ENCODE results near the gene ADAM29. TPM values are rescaled to one million over a fixed set of nuclear protein-coding genes. Genes with fewer than 3 reads are reported as not detected.
"Not testable (repeated sequence)": the region's sequence is repeated elsewhere in the genome, so short reads cannot be mapped to it uniquely, and the experiment has no call there.

ADAM29 gene
- total RNA-seq (2014; rRNA removed; shearing (Covaris generic); ENCODE audit: low replicate concordance), result not detected in 2 replicates

GRCh38 chr4:174918058-174918457 lies at the start of gene ADAM29:
TSS of gene ADAM29 (plus strand) at chr4:174918358. CDS start at chr4:174975526, 57,168 bp downstream.
- DNase-seq, result no peak
- Histone ChIP-seq H3K4me3 (no peak within 1 kb of the TSS), H3K27me3 (no peaks in the 10 kb centered on the region), H3K36me3 (no peaks in the 10 kb centered on the region), H3K9me3 (no peaks in the 10 kb centered on the region)

GRCh38 chr4:174869339-174869738 lies 48.8 kb upstream of the ADAM29 start:
- no peak for DNase-seq
- Histone ChIP-seq H3K27me3 (no peaks in the 10 kb centered on the region), H3K4me3 (no peak overlapping the region), H3K9me3 (no peaks in the 10 kb centered on the region), H3K36me3 (no peaks in the 10 kb centered on the region)

- H3K9me3 ChIP-seq, result no peaks in the 10 kb centered on the region
- no peak overlapping the region for H3K4me3 ChIP-seq
- H3K27me3 ChIP-seq, result no peaks in the 10 kb centered on the region
- H3K36me3 ChIP-seq, result no peaks in the 10 kb centered on the region
- no peak for DNase-seq
These were observed 47.8 kb upstream of the ADAM29 start for GRCh38 chr4:174870311-174870710.

- no peak for DNase-seq
These were observed 46.8 kb upstream of the ADAM29 start for GRCh38 chr4:174871407-174871806.

GRCh38 chr4:174873146-174873545 lies 45.0 kb upstream of the ADAM29 start:
- not testable (repeated sequence) for DNase-seq, H3K36me3 ChIP-seq, H3K9me3 ChIP-seq, H3K4me3 ChIP-seq, H3K27me3 ChIP-seq

More at GRCh38 chr4:174871407-174871806, 46.8 kb upstream of the ADAM29 start:
- Histone ChIP-seq H3K4me3 (no peak overlapping the region), H3K36me3 (no peaks in the 10 kb centered on the region), H3K9me3 (no peaks in the 10 kb centered on the region), H3K27me3 (no peaks in the 10 kb centered on the region)

GRCh38 chr4:174873931-174874330 lies 44.2 kb upstream of the ADAM29 start:
- Histone ChIP-seq H3K36me3 (no peaks in the 10 kb centered on the region), H3K27me3 (no peaks in the 10 kb centered on the region), H3K9me3 (no peaks in the 10 kb centered on the region), H3K4me3 (no peak overlapping the region)
- no peak for DNase-seq

GRCh38 chr4:174874898-174875297 lies 43.3 kb upstream of the ADAM29 start:
- no peaks in the 10 kb centered on the region for H3K27me3 ChIP-seq
- no peak for DNase-seq
- H3K4me3 ChIP-seq, result no peak overlapping the region
- H3K9me3 ChIP-seq, result no peaks in the 10 kb centered on the region
- no peaks in the 10 kb centered on the region for H3K36me3 ChIP-seq

GRCh38 chr4:174880001-174880400 lies 38.2 kb upstream of the ADAM29 start:
- Histone ChIP-seq H3K9me3 (no peaks in the 10 kb centered on the region), H3K27me3 (no peaks in the 10 kb centered on the region), H3K36me3 (no peaks in the 10 kb centered on the region), H3K4me3 (no peak overlapping the region)
- no peak for DNase-seq

- Histone ChIP-seq H3K36me3 (no peaks in the 10 kb centered on the region), H3K4me3 (no peak overlapping the region), H3K9me3 (no peaks in the 10 kb centered on the region), H3K27me3 (no peaks in the 10 kb centered on the region)
- no peak for DNase-seq
These were observed 35.7 kb upstream of the ADAM29 start for GRCh38 chr4:174882317-174882992.

- Histone ChIP-seq H3K36me3 (no peaks in the 10 kb centered on the region), H3K9me3 (no peaks in the 10 kb centered on the region), H3K4me3 (no peak overlapping the region), H3K27me3 (no peaks in the 10 kb centered on the region)
- no peak for DNase-seq
These were observed 10.7 kb upstream of the ADAM29 start for GRCh38 chr4:174907508-174907907.

GRCh38 chr4:174910271-174910670 lies 7.9 kb upstream of the ADAM29 start:
- no peak for DNase-seq
- Histone ChIP-seq H3K9me3 (no peaks in the 10 kb centered on the region), H3K27me3 (no peaks in the 10 kb centered on the region), H3K4me3 (no peak overlapping the region), H3K36me3 (no peaks in the 10 kb centered on the region)

GRCh38 chr4:174912919-174913543 lies 5.1 kb upstream of the ADAM29 start:
- H3K36me3 ChIP-seq, result no peaks in the 10 kb centered on the region
- no peaks in the 10 kb centered on the region for H3K9me3 ChIP-seq
- DNase-seq, result no peak
- no peaks in the 10 kb centered on the region for H3K27me3 ChIP-seq
- H3K4me3 ChIP-seq, result no peak overlapping the region

GRCh38 chr4:174919886-174920423 lies 1.8 kb downstream of the ADAM29 start:
- H3K27me3 ChIP-seq, result no peaks in the 10 kb centered on the region
- no peaks in the 10 kb centered on the region for H3K36me3 ChIP-seq
- H3K4me3 ChIP-seq, result no peak overlapping the region
- no peak for DNase-seq
- H3K9me3 ChIP-seq, result no peaks in the 10 kb centered on the region

- Histone ChIP-seq H3K4me3 (no peak overlapping the region), H3K36me3 (no peaks in the 10 kb centered on the region)
- DNase-seq, result no peak
These were observed 8.8 kb downstream of the ADAM29 start for GRCh38 chr4:174926958-174927357.

GRCh38 chr4:174928174-174928573 lies 10.0 kb downstream of the ADAM29 start:
- Histone ChIP-seq H3K27me3 (no peaks in the 10 kb centered on the region), H3K36me3 (no peaks in the 10 kb centered on the region), H3K9me3 (no peaks in the 10 kb centered on the region), H3K4me3 (no peak overlapping the region)
- no peak for DNase-seq

More at GRCh38 chr4:174926958-174927357, 8.8 kb downstream of the ADAM29 start:
- Histone ChIP-seq H3K9me3 (no peaks in the 10 kb centered on the region), H3K27me3 (no peaks in the 10 kb centered on the region)

- DNase-seq, result no peak
- no peaks in the 10 kb centered on the region for H3K9me3 ChIP-seq
- no peaks in the 10 kb centered on the region for H3K27me3 ChIP-seq
- no peaks in the 10 kb centered on the region for H3K36me3 ChIP-seq
- no peak overlapping the region for H3K4me3 ChIP-seq
These were observed 10.6 kb downstream of the ADAM29 start for GRCh38 chr4:174928575-174929253.

- DNase-seq, result no peak
- no peak overlapping the region for H3K4me3 ChIP-seq
- H3K9me3 ChIP-seq, result no peaks in the 10 kb centered on the region
- H3K27me3 ChIP-seq, result no peaks in the 10 kb centered on the region
- H3K36me3 ChIP-seq, result no peaks in the 10 kb centered on the region
These were observed 11.2 kb downstream of the ADAM29 start for GRCh38 chr4:174929346-174929745.
